Pulmonary artery endothelial cell (primary cell): ENCODE results near the gene ZNF491. TPM values are rescaled to one million over a fixed set of nuclear protein-coding genes. Genes with fewer than 3 reads are reported as not detected.

Experiments
- total RNA-seq: library from RNA; depleted of rRNA; stranded (reverse); fragments of >200 nt; gene quantifications from 2 replicates; pipeline ENCODE4 v1.2.3, GENCODE V29; 2014

ZNF491 gene
- total RNA-seq, 1 donor from 2014 or later, result 0.86 TPM

Other genes with a start within 250 kb of the ZNF491 start
- gene ELOF1, start 239.3 kb upstream of the ZNF491 start, total RNA-seq, result 29.5 and 31.8 TPM in 2 replicates
- gene ACP5, start 220.9 kb upstream of the ZNF491 start, total RNA-seq, result 1.2 TPM in 1 of 2 replicates, not detected in the other
- 18.8 and 20.5 TPM in 2 replicates for gene ZNF627, start 201.0 kb upstream of the ZNF491 start, total RNA-seq
- 5.1 and 10.2 TPM in 2 replicates for gene ZNF823, start 59.6 kb upstream of the ZNF491 start, total RNA-seq
- gene ZNF441, start 31.5 kb upstream of the ZNF491 start, total RNA-seq, result 8.2 and 8.9 TPM in 2 replicates
- 6.3 and 10.5 TPM in 2 replicates for gene ZNF440, start 15.8 kb downstream of the ZNF491 start, total RNA-seq
- gene ZNF439, start 50.2 kb downstream of the ZNF491 start, total RNA-seq, result 0.26 and 4.5 TPM in 2 replicates
- 1.1 and 11.1 TPM in 2 replicates for gene ZNF69, start 89.3 kb downstream of the ZNF491 start, total RNA-seq
- 5.8 and 7.1 TPM in 2 replicates for gene ZNF700, start 126.6 kb downstream of the ZNF491 start, total RNA-seq
- 0.40 and 1.9 TPM in 2 replicates for gene ZNF763, start 166.5 kb downstream of the ZNF491 start, total RNA-seq
- 2.4 and 2.6 TPM in 2 replicates for gene ZNF433, start 237.2 kb downstream of the ZNF491 start, total RNA-seq